Endothelial cell of umbilical vein (primary cell): Measurements from ENCODE around the gene YTHDF2. TPM values are rescaled to one million over a fixed set of nuclear protein-coding genes. Genes with fewer than 3 reads are reported as not detected.

Experiments used
- BruUV-seq: library from RNA; stranded (reverse); fragments of 400-500 nt; replicated peaks from 2 replicates; lab custom pipeline; 2021; lab: Mats Ljungman, UMichigan
- CTCF ChIA-PET: fragments of 300-600, 350-600 bp; sonication (Branson Sonifier 250); formaldehyde crosslinking; loops from one replicate; lab custom pipeline; 2021; ENCODE audit warnings: antibody characterized with exemption, inconsistent platforms; lab: Charles Lee
- POLR2A ChIA-PET: fragments of 300-600, 350-600 bp; sonication (Branson Sonifier 250); formaldehyde crosslinking; loops from one replicate; lab custom pipeline; 2021; ENCODE audit warnings: antibody characterized with exemption, inconsistent platforms; lab: Charles Lee
- DNase-seq: peaks from one replicate; pipeline ENCODE4 v3.0.0-alpha.2; 2011; ENCODE audit warnings: low read depth, low spot score
- FAIRE-seq: peaks from 2 replicates; lab custom pipeline; 2011; peaks lifted over from hg19 to GRCh38; lab: Jason Lieb, UNC
- H2AFZ ChIP-seq: 2 replicates; pipeline ENCODE4 v1.6.0; 2012; ENCODE audit warnings: low read depth, low read length, control low read depth, inconsistent platforms
- H3K27ac ChIP-seq: 2 replicates; pipeline ENCODE4 v1.5.1; 2011; ENCODE audit warnings: low read depth, mild to moderate bottlenecking, control low read depth, low read length, moderate library complexity; ENCODE audit not compliant: insufficient read depth
- H3K27me3 ChIP-seq, 2 experiments: 2 replicates each; pipeline versions ENCODE4 v1.6.0 to v1.6.1; 2011; ENCODE audit warnings: low read length in 2 of 2, mixed read lengths in 1 of 2; ENCODE audit not compliant: control insufficient read depth in 2 of 2, insufficient read depth in 2 of 2
- H3K36me3 ChIP-seq, 2 experiments: 2 replicates in 1 of 2; 3 replicates in 1 of 2; pipeline ENCODE4 v1.5.1; 2011; ENCODE audit warnings: low read length in 2 of 2, mild to moderate bottlenecking in 1 of 2, moderate library complexity in 1 of 2; ENCODE audit not compliant: control insufficient read depth in 2 of 2, insufficient read depth in 2 of 2; ENCODE audit errors: extremely low read depth in 1 of 2
- H3K4me1 ChIP-seq: 3 replicates; pipeline ENCODE4 v1.5.1; 2011; ENCODE audit warnings: mild to moderate bottlenecking, low read length; ENCODE audit not compliant: control insufficient read depth, insufficient read depth; ENCODE audit errors: extremely low read depth
- H3K4me2 ChIP-seq: 2 replicates; pipeline ENCODE4 v1.6.1; 2011; ENCODE audit warnings: low read length, control low read depth, mixed read lengths; ENCODE audit not compliant: insufficient read depth
- H3K4me3 ChIP-seq, 3 experiments: fragments of 200-600 bp in 1 of 3; sonication (generic), shearing (Covaris generic) in 1 of 3; replicated peaks in 1 of 3; 2 replicates each; pipeline ENCODE4 v1.5.1; 2011 to 2016; ENCODE audit warnings: control low read depth in 3 of 3, low read length in 3 of 3, mild to moderate bottlenecking in 2 of 3, inconsistent platforms in 1 of 3, low read depth in 1 of 3, moderate library complexity in 1 of 3; ENCODE audit not compliant: insufficient read depth in 1 of 3
- H3K79me2 ChIP-seq: 2 replicates; pipeline ENCODE4 v1.6.0; 2012; ENCODE audit warnings: low read length, inconsistent platforms; ENCODE audit not compliant: control insufficient read depth, insufficient read depth
- H3K9ac ChIP-seq: replicated peaks from 2 replicates; pipeline ENCODE3; 2011; ENCODE audit warnings: low read length, control low read depth; ENCODE audit not compliant: insufficient read depth; ENCODE audit errors: extremely low read depth
- H3K9me1 ChIP-seq: replicated peaks from 3 replicates; pipeline ENCODE4 v1.6.0; 2011; ENCODE audit warnings: mild to moderate bottlenecking, low read length; ENCODE audit not compliant: control insufficient read depth, insufficient read depth; ENCODE audit errors: extremely low read depth
- H3K9me3 ChIP-seq: replicated peaks from 2 replicates; pipeline ENCODE4 v1.5.1; 2012; ENCODE audit warnings: low read length, inconsistent platforms; ENCODE audit not compliant: control insufficient read depth, insufficient read depth
- H4K20me1 ChIP-seq: replicated peaks from 2 replicates; pipeline ENCODE3; 2011; ENCODE audit warnings: mild to moderate bottlenecking, low read length; ENCODE audit not compliant: control insufficient read depth, insufficient read depth; ENCODE audit errors: extremely low read depth
- EZH2 ChIP-seq: IDR thresholded peaks from 2 replicates; pipeline ENCODE4 v1.6.1; 2012; ENCODE audit warnings: borderline replicate concordance, low read depth, mild to moderate bottlenecking, moderate library complexity, low read length, inconsistent platforms; ENCODE audit not compliant: severe bottlenecking
- FOS ChIP-seq: IDR thresholded peaks from 2 replicates; pipeline ENCODE4 v1.6.1; 2011; ENCODE audit warnings: mild to moderate bottlenecking, low read length, moderate library complexity, borderline replicate concordance; ENCODE audit not compliant: insufficient read depth
- GATA2 ChIP-seq: IDR thresholded peaks from 2 replicates; pipeline ENCODE4 v1.7.0; 2011; ENCODE audit warnings: low read depth, mild to moderate bottlenecking, moderate library complexity, mixed read lengths, low read length; ENCODE audit not compliant: insufficient read length, insufficient read depth
- JUN ChIP-seq: IDR thresholded peaks from 2 replicates; pipeline ENCODE4 v1.6.1; 2011; ENCODE audit warnings: borderline replicate concordance, low read depth; ENCODE audit not compliant: insufficient read length, insufficient read depth
- MYC ChIP-seq: IDR thresholded peaks from one replicate; pipeline ENCODE4 v1.6.1; 2011; ENCODE audit warnings: mild to moderate bottlenecking, low read depth, low read length
- POLR2A ChIP-seq: IDR thresholded peaks from 2 replicates; pipeline ENCODE4 v1.6.1; 2012; ENCODE audit warnings: low read depth, mild to moderate bottlenecking, control low read depth, low read length
- POLR2AphosphoS5 ChIP-seq: IDR thresholded peaks from 2 replicates; pipeline ENCODE4 v1.6.1; 2012; ENCODE audit warnings: low read depth, mild to moderate bottlenecking, control low read depth, low read length, moderate library complexity; ENCODE audit not compliant: insufficient read depth
- dilution Hi-C: fragments of 300-500 bp; cut with MboI; formaldehyde crosslinking; loops from one replicate; pipeline ENCODE4 v1.15.0; 2019; ENCODE audit warnings: low sequenced_read_pairs; ENCODE audit not compliant: extremely low pct_ligation_motif_present
- intact Hi-C: fragments of 100-400 bp; cut with micrococcal nuclease; formaldehyde crosslinking; loops from one replicate; pipeline ENCODE4 v1.10.0; 2022
- polyA plus RNA-seq, 4 experiments: library from polyadenylated mRNA; depleted of rRNA in 3 of 4; stranded (reverse) in 3 of 4; unstranded in 1 of 4; fragments of >200 nt; gene quantifications; 2 replicates each; pipeline versions ENCODE4 v1.2.1 to v1.2.3, GENCODE V29; 2011 to 2012; ENCODE audit warnings: missing spikeins in 1 of 4
- total RNA-seq: library from RNA; stranded (reverse); gene quantifications from 2 replicates; pipeline ENCODE4 v1.2.3, GENCODE V29; 2021
- TF ChIP-seq, protein P1 (sequence below): IDR thresholded peaks from 2 replicates; pipeline ENCODE4 v1.6.1; 2011; ENCODE audit not compliant: insufficient read depth, insufficient read length
- TF ChIP-seq, protein P2 (sequence below), 2 donors: IDR thresholded peaks; 1 replicate in 1 of 2; 2 replicates in 1 of 2; pipeline ENCODE4 v1.5.1; 2011; ENCODE audit warnings: low read length in 2 of 2, mild to moderate bottlenecking in 2 of 2, moderate library complexity in 2 of 2, control low read depth in 1 of 2, inconsistent platforms in 1 of 2, low read depth in 1 of 2; ENCODE audit not compliant: insufficient read depth in 1 of 2; ENCODE audit errors: extremely low read depth in 1 of 2

Gene YTHDF2
- total and polyA plus RNA-seq, 2 donors (not counting 3 experiments of a cell fraction or from before 2014, with no cell fraction given), result 72.4 to 105 TPM

DNA sequence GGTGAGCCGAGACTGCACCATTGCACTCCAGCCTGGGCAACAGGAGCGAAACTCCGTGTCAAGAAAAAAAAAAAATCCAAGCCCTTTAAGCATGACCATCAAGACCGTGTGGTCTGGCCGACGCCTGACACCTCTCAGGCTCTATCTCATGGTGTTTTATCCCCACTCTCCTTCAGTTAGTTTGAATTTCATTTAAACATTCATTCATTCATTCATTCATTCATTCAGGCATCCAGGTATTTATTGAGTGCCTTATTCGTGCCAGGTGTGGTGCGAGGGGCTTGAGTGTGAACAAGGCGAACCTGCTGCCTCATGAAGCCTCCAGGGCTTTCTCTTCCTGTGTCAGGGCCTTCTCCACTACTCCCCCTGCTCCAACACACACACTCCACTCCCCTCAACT, 52.7 kb downstream of the YTHDF2 start:
- CTCF ChIA-PET, result no interaction called here

More for the DNA sequence above, 52.7 kb downstream of the YTHDF2 start:
- Histone ChIP-seq H3K9me1 (no peaks in the 10 kb centered on the region), H3K27me3 (peaks cover 0 to 2% of the 10 kb centered on the region in 2 experiments), H3K4me3 (no peak overlapping the region), H3K9me3 (no peaks in the 10 kb centered on the region), H3K4me2 (no peak overlapping the region), H3K36me3 (no peaks in the 10 kb centered on the region), H3K9ac (no peak overlapping the region), H3K4me1 (no peaks in the 10 kb centered on the region), H2AFZ (no peak overlapping the region), H4K20me1 (no peaks in the 10 kb centered on the region), H3K27ac (no peak overlapping the region), H3K79me2 (no peaks in the 10 kb centered on the region)
- no peak for DNase-seq
- dilution Hi-C loops, result no loop called here
- TF ChIP-seq, protein P1, sequence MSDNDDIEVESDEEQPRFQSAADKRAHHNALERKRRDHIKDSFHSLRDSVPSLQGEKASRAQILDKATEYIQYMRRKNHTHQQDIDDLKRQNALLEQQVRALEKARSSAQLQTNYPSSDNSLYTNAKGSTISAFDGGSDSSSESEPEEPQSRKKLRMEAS, result no peak
- TF ChIP-seq, protein P2, sequence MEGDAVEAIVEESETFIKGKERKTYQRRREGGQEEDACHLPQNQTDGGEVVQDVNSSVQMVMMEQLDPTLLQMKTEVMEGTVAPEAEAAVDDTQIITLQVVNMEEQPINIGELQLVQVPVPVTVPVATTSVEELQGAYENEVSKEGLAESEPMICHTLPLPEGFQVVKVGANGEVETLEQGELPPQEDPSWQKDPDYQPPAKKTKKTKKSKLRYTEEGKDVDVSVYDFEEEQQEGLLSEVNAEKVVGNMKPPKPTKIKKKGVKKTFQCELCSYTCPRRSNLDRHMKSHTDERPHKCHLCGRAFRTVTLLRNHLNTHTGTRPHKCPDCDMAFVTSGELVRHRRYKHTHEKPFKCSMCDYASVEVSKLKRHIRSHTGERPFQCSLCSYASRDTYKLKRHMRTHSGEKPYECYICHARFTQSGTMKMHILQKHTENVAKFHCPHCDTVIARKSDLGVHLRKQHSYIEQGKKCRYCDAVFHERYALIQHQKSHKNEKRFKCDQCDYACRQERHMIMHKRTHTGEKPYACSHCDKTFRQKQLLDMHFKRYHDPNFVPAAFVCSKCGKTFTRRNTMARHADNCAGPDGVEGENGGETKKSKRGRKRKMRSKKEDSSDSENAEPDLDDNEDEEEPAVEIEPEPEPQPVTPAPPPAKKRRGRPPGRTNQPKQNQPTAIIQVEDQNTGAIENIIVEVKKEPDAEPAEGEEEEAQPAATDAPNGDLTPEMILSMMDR (IDR thresholded peaks at IDR 0.05; ENCODE audit: extremely low read depth in 1 of 2, insufficient read depth in 1 of 2, low read depth in 1 of 2, low read length in 2 of 2), result no peak
- no peak for TF ChIP-seq EZH2
- no peak for TF ChIP-seq POLR2A
- no peak for TF ChIP-seq GATA2
- no peak for TF ChIP-seq JUN
- TF ChIP-seq FOS, result no peak
- TF ChIP-seq POLR2AphosphoS5, result no peak
- no peak for TF ChIP-seq MYC
- FAIRE-seq, result no peak
- intact Hi-C loops, result no loop called here
- no TSS peak for BruUV-seq
- POLR2A ChIA-PET, result no interaction called here
